ENCODE measurements around the gene CAPZB.
A peak's percentile ranks its signal among the peaks of the same experiment; 100 is the strongest.
"Not testable (repeated sequence)": the region's sequence is repeated elsewhere in the genome, so short reads cannot be mapped to it uniquely, and the experiment has no call there.

The CAPZB gene

DNA sequence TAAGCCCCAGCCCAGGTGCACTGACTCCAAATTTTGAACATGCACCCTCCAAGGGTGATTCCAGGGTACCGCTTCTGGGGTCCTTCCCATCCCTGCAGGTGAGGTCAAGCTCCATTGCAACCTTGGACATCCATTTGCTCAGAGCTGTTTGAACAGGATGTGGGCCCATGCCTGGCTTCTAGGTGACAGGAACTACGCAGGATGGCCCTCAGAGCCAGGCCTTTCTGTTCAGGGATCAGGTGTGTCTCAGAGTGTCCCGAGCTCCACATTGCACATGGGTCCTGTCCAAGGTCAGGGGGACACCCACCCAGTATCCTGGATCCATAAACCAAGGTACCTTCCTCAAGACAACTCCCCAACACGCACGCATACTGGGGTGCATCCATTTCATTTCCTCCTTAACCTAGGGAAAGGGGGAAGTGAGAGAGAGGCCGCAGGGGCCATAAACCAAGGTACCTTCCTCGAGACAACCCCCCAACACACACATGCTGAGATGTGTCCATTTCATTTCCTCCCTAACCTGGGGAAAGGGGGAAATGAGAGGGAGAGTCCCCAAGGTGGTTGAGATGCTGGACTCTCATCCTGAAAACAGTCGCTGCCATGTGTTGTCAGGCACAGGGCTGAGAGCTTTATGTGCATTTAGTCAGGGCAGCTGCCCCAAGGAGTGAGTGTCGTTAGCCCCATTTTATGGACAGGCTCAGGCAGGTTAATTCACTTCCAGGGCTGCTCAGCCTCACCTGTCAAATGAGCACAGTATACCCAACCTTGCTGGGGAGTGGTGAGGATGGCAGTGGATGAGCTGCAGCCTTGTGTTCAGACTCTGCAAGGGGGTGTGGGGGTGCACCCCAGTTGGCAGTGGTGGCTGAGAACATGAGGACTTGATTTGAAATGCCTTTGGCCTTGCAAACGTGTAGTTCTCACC is 171.1 kb downstream of the CAPZB start:
- no peak for DNase-seq (ENCODE audit: low read depth in 2 of 3, low spot score in 1 of 3)

DNA sequence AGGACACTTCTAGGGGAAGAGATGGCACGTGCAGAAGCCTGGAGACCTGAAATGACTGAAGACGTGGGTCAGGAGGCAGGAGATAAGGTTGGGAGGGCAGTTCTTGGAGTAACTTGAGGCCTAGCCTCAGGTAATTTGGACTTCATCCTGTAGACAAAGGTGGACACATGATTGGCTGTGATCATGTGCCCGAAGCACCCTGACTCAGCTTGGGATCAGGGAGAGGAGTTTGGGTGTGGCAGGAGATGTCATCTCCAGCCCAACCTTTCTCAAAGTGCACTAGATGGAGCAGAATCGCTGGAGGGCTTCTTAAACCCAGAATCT is 171.7 kb downstream of the CAPZB start:
- DNase-seq (ENCODE audit: low read depth in 2 of 3, low spot score in 1 of 3) = no peak

DNA sequence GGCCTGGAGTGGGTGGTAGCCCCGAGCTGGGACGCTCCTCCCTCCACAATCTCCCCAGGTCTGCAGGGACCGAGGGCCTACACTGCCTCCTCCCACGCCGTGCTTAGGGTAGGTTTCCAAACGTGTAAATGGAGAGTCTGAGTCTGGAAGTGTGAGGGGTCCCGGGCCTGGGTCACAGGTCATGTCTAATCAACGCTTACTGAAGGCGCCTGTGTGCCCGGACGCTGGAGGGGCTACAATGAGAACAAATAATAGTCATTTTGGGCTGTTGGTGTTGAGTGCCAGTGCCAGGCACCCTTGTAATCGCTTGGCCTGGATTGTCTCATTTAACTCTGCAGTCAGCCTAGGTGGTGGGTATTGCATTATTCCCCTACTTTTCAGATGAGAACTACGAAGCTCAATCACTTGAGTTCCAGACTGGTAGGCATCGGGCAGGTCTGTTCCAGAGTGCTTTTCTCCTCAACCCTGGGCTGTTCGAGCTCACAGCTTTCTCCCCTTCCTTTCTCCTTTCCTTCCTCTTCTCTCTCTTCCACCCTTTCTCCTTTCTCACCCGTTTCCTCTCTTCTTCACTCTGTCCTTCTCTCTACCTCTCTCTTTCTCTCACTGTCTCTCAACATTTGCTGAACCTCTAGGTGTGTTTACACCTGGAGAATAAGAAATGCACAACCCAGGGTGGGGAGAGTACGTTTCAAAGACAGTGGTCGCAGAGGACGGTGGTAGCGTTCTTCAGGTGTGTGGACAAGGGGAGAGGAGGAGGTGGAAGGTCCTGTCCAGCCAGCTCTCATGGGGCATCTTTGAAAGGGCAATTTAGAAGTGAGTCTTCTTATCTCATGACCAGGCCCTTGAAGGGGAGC is 172.3 kb downstream of the CAPZB start:
- DNase-seq (ENCODE audit: low read depth in 2 of 3, low spot score in 1 of 3) = no peak

DNA sequence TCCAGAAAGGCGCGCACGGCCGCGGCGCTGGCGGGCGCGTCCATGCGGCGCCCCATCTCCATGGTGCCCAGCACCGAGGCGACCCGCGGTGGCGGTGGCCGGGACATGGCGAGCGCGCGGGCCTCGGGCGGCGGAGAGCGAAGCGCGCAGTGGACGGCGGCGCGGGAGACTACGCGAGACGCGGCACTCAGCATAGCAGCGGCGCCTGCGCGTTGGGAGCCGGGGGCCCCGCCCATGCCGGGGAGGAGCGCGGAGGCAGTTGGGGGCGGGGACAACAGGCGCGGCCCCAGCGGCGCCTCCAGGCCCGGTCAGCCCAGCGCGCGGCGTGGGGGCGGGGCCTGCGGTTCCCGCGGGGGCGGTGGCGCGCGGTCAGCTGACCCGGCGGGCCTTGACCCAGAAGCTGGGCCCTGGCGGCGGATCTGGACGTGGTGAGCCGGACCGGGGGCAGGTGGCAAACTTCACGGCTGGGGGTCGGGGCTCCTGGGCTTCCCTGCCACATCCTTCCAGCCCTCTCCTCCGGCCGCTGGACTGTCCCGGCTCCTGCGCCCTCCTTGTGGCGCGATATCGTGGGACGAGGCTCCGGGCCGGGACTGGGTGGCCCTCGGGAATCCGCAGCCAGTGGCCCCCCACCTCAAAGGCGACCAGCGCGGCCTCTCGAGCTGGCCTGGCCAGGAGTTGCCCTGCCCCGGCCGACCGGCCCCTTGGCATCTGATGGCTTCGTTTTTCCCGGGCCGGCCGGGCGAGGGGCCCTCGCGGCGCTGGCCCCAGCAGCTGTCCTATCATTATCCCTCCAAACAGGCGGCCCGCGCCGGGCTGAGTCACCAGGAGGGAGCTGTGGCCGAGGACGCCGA is 173.2 kb downstream of the CAPZB start, which contains the start of the genes AKR7A2 and SLC66A1:
AKR7A2 (minus strand) TSS at position 214 of the 851 bp plus-strand sequence; CDS start at position 194, 20 bp downstream.
SLC66A1 (plus strand) TSS at position 396 of the 851 bp plus-strand sequence. CDS start 5,352 bp downstream, outside the sequence.
- peak; percentile 78 to 86 (median 83) for DNase-seq (ENCODE audit: low read depth in 2 of 3, low spot score in 1 of 3)

DNA sequence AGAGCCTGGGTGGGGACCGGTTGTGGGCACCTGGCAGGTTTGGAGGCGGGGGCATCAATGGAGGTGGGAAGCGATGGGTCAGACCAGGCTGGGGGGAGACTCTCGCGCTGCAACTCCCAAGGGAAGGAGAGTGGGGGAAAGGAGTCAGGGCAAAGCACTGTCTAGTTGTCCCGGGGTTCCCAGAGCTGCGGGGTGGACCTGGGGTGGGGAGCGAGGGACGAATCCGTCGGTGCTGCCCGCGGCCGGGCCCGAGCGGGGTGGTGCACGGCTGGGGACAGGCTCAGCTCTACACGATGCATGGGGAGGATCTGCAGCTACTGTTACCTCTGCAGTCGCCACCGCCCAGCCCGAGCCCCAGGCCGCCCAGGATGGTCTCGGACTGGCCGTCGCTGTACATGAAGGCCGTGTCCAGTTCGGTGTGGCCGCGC is 173.8 kb downstream of the CAPZB start:
- DNase-seq (ENCODE audit: low read depth in 2 of 3, low spot score in 1 of 3) = peak in 1 of 3 donors; percentile 13

DNA sequence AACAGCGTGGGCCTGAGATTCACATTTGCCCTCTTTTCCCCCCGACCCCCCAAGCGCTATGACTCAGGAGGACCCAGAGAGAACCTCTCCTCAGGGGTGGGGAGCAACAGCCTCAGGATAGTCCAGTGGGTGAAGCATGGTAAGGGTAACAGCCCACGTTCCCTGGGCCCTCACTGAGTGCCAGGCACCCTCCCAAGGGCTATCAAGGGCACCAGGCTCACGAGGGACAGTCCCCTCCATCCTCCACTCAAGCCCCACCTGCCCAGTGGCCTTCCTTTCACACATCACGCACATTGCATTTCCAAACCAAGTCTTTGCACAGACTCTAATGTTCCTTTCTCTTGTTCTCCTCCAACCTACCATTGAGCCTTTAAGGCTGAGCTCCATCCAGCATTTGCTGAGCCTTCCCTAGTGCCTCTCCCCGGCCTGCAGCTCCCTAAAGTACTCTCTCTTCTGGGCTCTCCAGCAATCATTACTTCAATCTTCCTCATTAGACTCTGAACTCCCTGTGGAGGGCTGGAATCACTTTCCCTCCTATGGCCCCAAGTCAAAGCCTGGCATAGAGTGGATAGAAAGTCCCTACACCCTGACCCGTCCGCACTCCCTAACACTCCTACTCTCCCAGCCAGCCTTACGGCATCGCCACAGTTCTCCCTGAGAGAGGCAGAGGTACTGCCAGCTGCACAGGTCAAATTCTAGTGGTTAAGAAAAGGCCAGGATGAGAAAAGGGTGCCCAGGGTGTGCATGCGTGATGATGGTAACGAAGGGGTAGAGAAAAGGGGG is 174.4 kb downstream of the CAPZB start:
- DNase-seq (ENCODE audit: low read depth in 2 of 3, low spot score in 1 of 3) = no peak

DNA sequence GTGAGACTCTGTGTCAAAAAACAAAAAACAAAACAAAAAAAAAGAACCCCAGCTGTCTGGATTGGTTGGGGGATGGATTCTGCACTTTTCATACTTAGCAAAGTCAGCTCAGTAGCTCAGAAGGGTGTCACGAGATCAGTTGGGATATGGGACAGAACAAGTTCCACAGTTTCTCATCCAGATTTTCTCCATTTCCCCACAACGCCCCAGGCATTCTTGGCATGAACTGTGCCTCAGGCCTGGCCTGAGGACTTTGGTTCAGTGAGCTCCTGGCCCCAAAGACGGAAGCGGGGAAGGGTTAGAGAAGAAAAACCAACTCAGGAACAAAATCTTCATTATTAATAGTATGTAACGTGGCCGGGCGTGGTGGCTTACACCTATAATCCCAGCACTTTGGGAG is 175.3 kb downstream of the CAPZB start:
- no peak for DNase-seq (ENCODE audit: low read depth in 2 of 3, low spot score in 1 of 3)

DNA sequence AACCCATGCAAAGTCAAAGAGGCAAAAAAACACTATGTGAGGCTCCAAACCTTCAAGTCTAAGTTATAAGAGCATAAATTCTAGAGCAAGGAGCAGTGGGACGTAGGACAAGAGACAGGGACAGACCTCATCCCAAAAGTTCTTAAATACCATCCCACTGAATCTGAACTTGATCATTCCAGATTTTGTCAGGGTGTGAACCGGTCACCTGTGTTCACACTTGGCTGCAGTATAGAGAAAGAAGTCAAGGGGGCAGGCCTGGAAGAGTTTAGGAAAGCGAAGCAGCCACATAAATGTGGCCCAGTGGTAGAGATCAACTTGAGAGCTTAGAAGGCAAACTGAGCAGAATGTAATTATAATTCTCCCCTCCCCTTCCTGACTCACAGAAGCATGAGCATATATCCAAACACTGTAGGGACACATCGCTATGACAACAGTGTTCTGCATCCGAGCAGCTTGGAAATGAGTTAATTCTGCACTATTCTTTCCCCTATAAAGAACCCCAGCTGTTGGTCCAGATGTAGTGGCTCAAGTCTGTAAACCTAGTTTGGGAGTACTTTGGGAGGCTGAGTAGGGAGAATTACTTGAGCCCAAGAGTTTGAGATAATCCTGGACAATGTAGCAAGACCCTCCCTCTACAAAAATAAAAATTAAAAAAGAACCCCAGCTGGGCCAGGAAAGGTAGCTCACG is 176.1 kb downstream of the CAPZB start:
- DNase-seq (ENCODE audit: low read depth in 2 of 3, low spot score in 1 of 3) = no peak

DNA sequence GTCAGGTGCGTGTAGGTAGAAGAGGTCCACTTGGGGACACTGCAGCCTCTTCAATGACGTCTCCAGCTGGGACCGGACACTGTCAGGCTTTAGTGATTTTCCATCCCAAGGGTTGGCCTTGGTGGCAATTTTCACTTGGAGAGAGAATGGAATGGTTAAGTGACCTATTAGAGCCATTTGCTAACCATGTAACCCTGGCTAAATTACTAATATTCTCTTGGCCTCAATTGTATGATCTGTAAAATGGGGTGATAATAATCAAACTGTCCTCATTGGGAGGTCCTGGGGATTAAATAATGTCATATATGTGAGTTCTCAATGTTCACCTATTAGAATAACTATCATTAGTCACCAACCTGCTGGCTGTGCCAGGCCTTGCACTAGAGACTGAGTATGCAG is 176.8 kb downstream of the CAPZB start:
- DNase-seq (ENCODE audit: low read depth in 2 of 3, low spot score in 1 of 3) = no peak

DNA sequence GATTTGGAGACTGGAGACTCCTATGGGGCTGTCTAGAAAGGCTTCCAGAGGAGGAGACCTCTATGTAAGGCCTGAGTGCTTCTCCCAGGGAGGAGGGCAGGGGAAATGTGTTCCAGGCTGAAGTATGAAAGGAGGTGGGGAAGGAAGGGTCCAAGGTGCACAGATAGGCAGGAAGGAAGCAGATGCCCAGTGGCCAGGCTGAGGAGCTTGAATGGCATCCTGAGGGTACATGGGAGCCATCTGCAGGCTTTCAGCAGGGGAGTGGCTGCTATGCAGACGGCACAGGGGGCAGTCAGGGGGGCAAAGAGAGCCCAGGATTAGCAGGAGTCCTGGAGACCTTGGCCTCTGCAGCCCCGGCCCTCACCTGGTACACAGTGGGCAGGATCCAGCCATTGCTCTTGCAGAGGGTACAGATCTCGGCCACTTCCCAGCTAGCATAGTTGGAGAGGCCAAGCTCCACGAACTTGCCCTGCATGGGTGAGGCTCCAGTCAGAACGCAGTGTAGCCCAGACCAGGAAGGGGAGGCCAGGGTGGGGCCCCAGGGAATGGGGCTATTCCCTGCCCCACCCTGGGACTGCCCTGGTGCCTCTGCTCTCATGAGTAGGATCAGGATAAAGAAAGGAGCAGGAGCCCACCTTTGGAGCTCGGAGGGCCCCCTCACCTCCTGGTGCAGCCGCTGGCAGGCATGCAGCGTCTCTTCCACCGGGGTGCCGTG is 177.4 kb downstream of the CAPZB start:
- no peak for DNase-seq (ENCODE audit: low read depth in 2 of 3, low spot score in 1 of 3)

DNA sequence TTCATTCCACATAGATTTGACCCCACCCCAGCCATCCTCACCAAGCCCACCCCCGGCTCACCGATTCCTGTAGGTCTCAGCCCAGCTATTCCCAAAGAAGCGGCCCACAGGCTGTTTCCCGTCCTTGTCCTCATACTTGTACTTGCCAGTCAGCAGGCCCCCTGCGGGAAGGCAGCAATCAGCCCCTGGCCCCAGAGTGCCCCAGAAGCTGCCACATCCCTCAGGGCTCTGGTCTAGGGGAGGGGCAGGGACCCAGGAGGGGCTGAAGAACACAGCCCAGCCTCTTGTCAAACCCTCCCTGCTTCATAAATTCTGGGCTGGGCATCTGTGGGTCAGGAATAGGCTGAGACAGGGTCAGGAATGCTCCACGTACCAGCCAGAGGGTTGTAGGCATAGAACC is 178.4 kb downstream of the CAPZB start:
- DNase-seq (ENCODE audit: low read depth in 2 of 3, low spot score in 1 of 3) = no peak

DNA sequence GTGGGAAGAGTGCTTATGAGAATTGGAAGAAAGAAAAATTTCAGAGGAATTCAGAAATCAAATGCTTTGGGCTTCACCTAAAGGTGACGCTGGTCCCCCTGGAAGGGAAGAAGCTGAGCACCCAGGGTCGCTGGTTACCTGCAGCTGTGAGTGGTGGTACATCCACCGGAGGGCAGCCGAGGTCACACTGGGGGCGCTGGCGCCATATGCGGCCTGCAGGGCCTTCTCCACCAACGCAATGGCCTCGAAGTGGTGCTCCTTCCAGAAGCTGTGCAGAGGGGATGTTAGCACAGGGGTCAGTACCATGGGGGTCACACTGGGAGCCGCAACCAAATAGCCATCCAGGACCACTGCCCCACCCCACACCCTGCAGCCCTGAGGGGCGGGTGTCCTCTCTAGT is 179.5 kb downstream of the CAPZB start:
- no peak for DNase-seq (ENCODE audit: low read depth in 2 of 3, low spot score in 1 of 3)

DNA sequence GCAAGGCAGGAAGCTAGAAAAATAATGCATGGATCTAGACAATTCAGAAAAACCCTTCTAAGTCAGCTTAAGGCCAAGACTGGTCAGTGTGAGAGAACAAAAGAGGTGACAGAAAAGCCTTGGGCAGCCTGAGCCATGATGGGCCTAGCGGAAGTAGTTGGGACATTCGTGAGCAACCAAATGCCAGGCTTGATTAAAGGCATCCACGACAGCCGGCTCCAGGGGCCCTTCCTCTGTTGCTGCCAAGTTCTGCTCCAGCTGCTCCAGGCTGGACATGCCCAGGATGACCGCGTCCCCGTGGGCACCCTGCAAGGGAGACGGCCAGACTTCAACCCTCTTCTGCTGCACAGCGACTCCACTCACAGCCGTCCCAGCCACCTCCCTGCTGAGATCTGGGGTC is 181.3 kb downstream of the CAPZB start:
- DNase-seq (ENCODE audit: low read depth in 2 of 3, low spot score in 1 of 3) = not testable (repeated sequence)

DNA sequence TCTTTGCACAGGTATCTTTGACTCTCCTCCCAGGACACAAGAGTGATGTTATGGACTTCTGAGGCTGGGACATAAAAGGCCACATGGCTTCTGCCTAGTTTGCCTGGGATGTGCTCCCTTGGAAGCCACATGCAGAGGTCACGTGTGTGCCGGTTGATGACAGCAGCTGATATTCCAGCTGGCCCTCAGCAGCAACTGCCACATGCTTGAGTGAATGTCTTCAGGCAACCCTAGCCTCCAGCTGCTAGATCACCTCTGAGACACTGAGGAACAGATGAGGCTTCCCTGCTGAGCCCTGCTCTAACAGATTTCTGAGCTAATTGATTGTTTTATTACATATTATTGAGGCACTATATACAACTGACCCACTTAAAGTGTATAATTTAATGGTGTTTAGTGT is 185.1 kb downstream of the CAPZB start:
- DNase-seq (ENCODE audit: low read depth in 2 of 3, low spot score in 1 of 3) = no peak

DNA sequence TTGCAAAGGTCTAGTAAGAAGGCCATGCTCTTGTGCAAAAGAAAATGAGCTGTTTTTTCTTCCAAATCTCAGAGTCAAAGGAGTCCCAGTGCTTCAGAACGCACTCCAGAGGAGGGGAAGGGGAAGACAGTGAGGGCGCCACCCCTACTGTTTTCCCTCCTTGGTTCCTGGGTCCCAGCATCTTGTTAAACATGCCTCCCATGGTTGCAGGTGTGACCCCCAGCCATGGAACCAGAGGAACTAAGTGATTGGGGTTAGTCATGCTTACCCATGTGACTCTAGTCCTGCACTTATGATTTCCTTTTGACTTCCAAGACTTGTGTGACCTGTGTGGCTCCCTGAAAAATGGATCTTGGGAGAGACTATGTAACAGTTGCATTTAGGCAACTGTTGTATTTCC is 190.7 kb downstream of the CAPZB start:
- DNase-seq (ENCODE audit: low read depth in 2 of 3, low spot score in 1 of 3) = no peak

DNA sequence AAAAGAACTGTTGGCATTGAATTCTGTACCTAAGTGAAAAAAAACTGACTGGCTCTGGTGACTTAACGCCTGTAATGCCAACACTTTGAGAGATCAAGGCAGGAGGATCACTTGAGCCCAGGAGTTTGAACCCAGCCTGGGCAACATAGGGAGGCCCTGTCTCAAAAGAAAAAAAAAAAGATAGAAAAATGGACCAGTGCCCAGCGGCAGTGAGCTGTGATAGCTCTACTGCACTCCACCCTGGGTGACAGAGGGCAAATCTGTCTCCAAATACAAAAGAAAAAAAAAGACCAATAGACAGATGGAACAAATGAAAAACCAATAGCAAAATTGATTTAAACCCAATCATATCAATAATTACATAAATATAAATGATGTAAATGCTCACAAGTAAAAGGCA is 196.1 kb downstream of the CAPZB start:
- DNase-seq (ENCODE audit: low read depth in 2 of 3, low spot score in 1 of 3) = no peak

All from stimulated activated CD4-positive, alpha-beta T cell treated with anti-CD3 and anti-CD28 coated beads, Interleukin-12 subunit alpha, Interleukin-12 subunit beta, amount 100 ng/mL, for 48 hours (primary cell).